Smooth muscle cell of the brain vasculature (primary cell): ENCODE results near the gene WDFY4.

Experiments
- DNase-seq: peaks from one replicate; pipeline ENCODE4 v3.0.0-alpha.2; 2012; ENCODE audit warnings: low read depth, low spot score

The WDFY4 gene

DNA sequence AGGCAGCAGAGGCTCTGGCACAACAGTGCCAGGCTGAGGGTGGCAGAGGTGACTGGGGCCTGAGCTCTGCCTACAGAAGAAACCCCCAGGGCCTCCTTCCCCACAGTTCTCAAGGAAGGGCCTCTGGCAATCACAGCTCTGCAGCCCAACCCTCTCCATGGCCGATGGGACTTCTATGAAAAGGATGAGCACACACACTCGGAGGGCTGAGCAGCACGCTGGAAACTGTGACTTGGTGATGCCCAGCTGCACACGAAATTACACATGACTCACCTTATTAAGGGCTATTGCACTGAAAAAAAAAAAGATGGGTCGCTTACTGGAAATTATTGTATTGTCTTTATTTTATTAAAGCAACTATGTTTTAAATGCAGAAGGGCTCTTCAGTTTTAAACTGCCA lies 297.9 kb downstream of the WDFY4 start:
- no peak for DNase-seq

DNA sequence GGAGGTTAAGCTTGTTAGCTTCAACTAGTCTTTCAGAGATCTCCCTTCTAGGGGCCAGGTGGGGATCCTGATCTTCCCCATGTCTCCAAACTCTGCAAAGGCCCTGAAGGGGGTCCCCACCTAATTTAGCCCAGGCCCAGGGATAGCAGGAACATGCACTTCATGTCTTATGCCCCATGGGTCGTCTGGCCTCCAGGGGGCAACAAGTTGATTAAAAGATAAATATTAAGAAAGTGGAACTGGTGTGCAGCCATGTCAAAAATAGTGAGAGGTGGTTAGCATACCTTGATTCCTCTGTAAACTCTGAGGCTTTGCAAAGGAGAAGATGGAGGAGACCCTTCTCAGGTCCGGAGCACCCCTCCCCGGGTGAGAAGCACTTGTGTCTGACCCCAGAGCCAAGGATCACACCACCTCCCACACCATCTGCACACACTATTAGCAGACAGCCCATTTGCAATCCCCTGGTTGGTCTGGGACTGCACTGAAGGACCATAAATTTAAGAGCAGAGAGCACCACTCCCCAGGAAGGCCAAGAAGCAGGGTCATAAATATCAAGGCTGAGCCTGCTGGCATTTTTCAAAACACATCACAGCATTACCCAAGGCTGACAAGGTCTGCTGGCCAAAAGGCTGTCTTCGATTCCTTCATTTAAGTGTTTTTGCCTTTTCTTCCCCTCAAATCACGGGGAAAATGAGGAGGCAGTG lies 299.1 kb downstream of the WDFY4 start:
- DNase-seq = no peak

DNA sequence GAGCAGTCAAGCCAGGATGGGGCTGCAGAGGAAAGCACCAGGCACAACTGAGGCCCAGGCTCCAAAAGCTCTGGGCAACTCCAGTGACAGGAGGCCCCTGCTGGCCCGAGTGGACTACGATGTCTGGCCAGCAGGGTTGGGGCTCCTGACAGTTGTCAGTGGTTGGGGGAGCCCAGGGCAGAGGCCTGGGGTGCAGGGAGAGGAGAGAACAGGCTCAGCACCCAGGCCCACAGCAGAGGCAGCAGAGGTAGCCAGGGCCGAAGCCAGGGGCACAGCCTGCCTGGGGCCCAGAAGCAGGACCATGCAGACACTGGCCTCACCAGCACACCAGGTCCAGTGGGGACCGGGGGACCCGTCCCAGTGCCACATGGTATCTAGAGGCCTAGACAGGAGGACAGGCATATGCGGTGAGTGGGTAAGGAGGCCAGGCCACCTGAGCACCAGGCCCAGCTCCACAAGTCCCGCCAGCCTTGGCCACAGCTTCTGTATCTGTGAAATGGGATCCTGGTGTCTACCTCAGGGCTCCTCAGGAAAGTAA lies 301.0 kb downstream of the WDFY4 start:
- DNase-seq = no peak

DNA sequence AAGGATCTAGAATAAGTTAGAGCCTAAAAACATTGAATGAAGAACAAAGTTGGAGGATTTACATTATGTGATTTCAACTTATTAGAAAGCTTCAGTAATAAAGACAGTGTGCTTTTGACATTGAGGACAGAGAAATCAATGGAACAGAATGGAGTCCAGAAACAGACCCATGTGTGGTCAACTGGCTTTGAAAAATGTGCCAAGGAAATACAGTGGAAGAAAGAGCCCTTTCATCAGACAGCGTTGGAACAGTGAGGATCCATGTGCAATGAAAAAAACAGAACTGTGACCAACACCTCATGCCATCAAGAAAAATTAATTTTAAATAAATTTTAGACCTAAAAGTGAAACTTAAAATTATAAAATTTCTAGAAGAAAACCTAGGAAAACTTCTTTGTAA lies 305.6 kb downstream of the WDFY4 start:
- no peak for DNase-seq

DNA sequence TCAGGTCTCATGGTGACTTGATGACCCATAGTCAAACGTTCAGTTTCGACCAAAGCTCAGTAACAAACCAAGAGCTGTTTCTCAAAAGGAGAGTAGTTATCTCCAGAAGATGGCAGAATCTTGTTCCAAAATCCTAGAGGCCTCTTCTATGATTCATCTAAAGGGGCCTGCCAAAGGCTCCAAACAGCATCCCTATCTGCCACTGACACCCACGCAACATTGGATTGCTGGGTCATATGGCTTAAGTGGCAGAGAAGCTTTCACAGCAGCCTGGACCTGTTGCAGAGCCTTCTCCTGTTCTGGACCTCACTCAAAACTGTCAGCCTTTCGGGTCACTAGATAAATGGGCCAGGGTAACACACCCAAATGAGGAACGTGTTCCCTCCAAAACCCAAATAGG lies 309.0 kb downstream of the WDFY4 start:
- DNase-seq = no peak

DNA sequence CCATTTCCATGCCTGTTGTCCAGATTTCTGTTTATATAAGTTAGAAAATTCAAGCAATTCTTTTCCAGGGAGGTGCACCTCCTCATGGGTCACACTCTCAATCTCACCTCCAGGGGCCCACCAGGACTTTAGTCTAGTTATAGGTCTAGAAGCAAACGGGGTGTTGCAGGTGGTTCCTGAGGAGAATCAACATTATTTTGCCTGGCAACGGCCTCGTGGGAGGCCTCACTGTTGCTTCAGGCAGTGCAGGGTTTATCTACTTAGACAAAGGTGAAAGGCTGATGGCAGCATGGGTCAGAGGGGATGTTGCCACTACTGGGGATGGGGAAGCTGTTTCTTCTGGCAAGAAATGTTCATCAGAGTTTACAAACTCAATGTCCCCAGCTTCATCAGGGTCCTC lies 311.7 kb downstream of the WDFY4 start:
- DNase-seq = no peak

DNA sequence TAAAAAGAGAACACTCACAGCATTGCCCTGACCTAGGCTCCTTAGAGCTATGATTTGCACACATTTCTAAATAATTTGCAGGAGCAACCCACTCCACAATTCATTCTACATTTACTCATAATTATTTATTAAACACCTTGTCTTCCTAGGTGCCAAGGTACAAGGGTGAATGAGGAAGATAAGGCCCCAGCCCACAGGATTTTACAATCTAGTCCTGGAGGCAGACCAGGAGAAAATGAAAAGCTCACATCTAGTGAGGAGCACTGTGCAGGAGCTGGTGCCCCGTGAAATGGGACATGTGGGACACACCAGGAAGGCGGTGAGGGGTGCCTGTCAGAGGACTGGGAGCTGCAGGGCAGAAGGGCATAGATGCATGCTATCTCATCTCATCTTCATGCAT lies 314.7 kb downstream of the WDFY4 start:
- no peak for DNase-seq

DNA sequence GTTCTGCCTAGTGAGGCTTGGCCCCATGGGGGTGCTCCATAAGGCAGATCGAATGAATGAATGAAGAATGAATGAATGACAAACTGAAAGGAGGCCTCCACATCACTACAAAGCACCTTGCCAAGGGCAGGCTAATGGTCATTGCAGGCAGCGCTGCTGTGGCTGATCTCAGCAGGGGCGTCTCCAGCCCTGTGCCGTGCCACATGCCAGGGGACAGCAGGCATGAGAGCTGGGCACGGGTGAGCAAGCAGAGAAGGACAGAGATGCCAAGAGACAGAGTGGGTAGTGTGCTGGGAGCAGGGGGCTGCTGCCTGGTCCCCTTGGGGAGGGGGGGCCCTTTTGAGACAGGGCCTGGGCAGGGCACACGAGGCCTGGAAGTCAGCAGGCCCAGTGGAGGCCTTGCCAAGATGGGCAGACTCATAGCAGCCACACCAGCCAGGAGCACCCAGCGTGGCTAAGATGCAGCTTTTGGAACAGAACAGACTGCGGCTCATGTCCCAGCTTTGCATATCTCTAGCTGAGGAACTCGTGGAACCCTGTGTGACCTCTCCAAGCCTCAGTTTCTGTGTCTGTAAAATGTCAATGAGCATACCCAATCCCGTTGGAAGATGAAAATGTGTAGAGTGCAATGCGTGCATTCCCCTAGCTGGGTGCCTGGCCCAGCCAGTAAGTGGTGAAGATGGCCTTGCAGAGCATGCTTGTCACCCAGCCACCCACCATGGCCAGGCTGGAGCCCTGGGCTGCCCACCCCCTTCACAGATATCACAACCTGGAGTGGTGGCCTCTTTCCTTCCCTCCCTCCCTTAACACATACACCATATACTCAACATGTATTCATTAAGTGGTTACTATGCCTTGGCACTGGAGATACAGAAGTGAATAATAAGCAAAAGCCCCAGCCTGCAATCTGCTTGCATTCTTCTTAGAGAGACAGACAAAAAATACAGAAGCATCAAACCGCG lies 316.0 kb downstream of the WDFY4 start:
- DNase-seq = no peak

DNA sequence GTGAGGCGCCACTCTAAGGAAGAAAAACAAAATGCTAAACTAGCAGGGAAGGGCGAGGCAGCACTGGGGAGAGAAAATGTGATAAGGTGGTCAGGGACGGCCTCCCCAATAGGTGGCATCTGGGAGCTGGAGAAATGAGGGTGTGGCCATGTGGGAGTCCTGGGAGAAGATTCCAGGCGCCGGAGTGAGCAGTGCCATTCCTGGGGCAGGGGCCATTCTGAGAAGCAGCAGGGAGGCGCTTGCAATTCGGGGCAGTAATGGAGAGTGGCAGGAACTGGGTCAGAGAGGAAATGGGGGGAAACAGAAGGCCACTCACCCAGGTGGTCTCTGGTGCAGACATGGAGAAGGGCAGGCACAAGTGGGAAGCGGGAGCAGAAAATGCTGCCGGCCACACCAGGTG lies 316.7 kb downstream of the WDFY4 start:
- no peak for DNase-seq

DNA sequence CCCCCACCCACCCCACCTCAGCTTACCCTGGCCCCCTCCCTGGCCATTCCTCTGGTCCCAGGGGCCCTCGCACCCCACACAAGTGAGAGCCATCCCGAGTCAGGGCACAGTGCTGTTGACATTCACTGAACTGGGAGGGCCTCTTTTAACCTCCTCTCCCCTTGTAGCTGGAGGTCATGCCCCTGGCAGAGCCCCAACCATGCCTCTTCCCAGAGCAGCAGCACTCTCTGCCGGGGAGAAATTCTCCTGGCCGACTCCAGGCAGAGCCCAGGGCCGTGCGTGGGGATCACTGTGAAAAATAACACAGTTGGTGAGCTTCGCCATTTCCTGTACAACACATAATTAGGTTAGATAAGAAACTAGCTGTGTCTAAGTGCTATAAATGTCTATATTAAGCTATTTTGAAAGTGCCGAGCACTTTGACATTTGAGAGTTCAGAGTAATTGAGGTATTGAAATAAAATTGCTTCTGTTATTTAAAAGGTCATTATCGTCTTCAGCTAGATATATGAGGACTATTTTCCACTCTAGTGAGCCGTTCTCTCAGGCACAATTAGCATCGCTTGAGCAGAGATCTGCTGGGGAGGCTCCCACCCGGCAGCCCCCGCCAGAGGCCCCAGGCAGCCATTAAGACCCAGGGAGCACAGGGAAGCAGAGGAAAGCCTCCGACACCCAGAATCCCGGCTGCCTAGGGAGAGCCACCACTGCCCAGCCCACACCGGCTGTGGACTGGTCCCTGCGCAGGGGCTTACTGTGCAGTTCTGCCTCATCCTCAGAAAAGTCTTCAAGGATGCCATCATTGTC lies 317.4 kb downstream of the WDFY4 start:
- DNase-seq = no peak

DNA sequence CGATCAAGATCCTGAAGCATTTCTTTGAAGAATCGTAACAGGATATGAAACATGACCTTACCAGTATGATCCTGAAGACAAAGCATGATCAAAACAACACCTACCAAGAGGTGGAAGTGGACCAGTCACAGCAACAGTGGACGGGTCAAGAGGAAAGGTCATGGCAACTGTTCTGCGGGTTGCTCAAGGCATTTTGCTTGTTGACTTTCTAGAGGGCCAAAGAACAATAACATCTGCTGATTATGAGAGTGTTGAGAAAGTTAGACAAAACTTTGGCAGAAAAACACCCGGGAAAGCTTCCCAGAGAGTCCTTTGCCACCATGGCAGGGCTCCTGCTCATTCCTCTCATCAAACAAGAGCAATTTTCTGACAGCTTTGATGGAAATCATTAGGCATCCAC lies 320.6 kb downstream of the WDFY4 start:
- no peak for DNase-seq

DNA sequence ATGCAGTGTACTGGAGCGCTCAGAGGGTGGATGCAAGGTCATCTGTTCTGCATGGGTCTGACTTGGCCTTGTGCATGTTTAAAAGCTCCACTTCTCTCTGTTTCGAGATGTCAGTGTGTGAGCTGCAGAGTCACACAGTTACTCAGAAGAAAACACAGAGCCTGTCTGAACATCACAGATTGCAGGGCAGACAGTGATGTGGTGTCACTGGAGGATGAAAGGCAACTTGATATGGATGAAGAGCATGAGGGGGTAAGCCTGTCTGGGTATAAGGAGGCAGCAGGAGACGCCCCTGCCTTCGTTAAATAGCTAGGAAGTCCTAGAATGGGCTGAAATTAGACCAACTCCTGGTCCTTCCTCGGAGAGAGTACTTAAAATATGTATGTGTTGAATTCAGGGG lies 322.5 kb downstream of the WDFY4 start:
- no peak for DNase-seq

DNA sequence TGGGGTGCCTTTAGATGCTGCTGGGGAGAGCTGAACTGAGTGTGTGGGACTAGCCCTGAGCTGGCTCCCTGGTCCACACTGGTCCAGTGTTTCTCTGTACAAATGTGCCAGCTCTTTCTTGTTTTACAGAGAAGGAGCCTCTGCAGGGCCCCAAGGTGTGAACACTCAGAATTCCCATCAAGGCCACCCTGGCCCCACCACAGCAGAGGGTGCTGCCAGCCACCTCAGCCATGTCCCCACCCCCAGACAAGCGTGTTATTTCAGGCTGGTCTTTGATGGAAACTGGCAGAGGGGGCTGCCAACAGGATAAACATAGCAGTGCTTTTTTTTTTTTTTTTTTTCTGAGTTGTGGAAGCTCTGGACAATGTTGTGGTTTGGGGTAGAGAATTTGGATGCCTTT lies 323.4 kb downstream of the WDFY4 start:
- no peak for DNase-seq

DNA sequence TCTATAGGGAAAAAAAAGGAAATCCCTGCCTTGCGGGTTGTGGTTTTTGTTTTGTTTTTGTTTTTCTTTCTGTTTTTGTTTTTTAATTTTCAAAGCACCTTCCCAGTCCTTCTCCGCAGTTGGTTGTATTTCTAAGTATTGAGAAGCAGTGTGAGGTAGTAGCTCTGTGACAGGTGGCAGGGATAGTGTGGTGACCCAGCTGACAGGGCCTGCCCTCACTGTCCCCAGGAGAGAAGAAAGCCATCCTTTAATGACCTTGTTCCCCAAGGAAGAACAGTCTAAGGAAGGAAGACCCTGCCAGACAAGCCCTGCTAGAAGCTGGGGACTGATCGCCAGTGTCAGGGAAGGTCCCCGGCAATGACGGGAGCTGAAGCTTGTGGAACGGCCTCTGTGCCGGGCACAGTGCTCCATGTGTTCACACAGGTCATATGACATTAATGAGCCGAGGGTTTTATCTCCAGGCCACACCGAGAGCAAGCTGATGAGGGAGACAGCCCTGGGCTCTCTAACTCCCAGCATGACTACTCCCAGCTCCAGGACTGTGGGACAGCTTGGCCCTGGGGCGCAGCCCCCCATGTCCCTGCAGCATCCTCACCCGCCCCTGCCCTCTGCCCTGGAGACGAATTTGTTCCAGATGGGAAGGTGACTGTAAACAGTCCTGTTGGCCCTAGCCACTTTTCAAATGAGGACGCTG lies 324.0 kb downstream of the WDFY4 start:
- no peak for DNase-seq

DNA sequence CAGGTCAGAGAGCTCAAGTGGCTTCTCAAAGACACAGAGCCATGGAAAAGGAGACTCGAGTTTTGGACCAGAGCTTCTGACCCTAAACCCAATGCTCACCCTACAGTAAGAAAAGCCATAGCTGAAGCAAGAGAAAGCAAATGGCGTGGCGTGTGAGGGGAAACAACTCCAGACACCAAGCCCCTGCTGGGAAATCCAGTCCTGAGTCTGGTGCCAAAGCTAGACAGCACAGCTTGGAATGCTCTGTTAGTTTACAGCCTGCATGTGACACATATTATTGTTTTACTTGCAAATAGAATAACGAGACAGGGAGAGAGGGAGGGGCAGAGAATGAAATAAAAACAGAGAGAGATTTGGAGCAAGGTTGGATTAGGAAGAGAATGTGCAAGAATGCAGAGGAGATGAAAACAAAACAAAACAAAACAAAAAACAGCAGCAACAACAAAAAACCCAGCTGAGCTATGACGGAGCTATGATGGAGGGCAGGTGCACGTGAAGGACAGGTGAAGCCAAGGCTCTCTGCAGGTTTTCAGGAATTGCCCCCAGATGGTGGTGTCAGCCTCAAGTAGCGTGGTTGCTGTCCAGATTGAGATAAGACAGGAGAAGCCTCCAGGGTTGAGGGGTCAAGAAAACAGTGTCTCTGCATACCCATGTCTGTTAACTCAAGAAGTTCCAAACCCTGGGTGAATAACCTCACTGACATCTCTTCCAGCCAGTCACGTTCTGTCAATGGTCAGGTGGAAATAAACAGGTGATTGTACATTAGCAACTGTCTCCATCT lies 324.7 kb downstream of the WDFY4 start:
- no peak for DNase-seq

DNA sequence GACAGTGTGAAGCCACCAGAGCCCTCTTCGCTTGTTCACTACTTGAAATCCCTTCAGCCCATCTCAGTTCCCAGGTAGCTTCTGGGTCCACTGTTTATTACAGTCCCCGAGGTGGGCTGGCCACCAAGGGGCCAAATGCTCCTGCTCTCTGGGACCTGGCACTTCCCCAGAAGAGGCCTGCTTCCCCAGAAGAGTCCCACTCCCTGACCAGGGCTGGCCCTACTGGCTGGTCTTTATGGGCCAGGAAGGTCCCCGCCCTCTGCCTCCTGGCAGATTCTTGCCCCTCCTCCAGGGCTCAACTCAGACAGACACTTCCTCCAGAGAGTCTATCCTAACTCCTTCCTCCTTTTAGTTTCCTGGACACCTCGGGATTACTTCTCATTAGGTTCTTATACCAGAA lies 325.6 kb downstream of the WDFY4 start:
- no peak for DNase-seq

DNA sequence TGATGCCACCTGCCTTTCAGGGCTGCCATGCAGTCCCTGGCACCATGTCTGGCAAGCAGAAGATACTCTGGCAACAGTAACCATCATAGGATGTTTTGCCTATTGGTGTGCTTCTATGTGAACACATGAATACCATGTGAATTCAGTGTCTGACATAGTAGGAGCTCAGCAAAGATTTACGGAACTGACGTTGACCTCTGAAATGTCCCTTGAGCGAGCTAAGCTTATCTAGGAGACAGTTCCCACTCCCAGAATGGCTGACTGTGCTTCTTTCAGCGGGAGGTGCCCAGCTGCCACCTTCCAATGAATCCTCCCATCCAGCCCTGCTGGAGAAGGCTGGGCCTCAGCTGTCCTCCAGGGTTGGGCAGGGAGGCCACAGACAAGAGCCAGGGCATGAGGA lies 326.2 kb downstream of the WDFY4 start:
- DNase-seq = no peak

DNA sequence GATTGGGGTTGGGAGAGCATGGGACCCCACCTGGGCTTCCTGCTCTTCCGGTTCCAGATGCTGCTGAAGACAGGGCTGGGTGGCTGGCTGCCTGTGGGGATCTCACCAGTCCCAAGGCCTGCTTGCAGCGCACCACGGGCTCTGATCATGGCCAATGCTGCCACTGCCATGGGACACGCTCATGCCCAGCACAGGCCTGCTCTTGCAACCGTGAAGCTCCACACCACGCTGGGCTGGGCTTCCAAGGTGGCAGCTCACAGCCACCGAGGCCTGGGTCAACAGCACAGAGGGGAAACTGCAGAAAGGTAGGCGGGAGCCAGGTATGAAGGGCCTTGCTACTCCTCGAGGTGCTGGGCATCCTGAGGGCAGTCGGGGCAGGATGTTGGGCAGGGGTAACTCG lies 327.1 kb downstream of the WDFY4 start:
- DNase-seq = no peak

DNA sequence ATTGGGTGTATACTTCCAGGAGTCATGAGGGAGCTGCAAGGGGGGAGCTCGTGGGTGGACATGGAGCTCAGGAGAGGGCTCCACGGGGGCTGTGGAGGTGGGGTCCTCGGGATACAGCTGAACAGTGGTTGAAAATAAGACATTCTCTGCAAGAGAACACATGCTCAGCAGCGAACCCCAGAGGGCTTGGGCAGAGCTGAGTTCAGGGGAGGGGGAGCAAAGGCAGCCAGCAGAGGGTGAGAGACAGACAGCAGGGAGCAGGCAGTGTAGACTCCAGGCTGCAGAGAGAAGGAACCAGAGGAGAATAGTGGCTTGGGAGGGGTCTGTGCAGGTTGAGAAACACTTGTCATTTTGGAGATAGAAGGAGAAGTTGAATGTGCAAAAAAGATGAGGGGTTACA lies 327.9 kb downstream of the WDFY4 start:
- DNase-seq = no peak

DNA sequence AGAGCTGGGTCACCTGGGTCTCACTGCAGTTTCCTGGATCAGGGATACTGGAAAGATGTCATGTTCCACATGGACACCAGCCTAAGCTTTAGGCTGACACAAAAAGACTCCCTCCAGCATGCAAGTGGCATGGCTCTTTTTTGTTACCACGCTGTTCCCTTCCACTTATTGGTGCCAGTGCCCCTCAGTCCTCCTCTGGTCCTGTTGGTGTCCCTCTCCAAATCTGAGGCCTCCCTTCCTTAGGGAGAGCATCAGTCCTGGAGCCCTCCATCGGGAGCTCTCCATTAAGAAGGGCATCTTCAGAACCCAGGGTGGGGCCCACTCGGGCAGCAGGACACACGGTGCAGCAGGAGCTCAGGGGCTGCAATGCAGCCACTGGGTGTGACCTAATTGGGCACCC lies 331.0 kb downstream of the WDFY4 start:
- DNase-seq = no peak

DNA sequence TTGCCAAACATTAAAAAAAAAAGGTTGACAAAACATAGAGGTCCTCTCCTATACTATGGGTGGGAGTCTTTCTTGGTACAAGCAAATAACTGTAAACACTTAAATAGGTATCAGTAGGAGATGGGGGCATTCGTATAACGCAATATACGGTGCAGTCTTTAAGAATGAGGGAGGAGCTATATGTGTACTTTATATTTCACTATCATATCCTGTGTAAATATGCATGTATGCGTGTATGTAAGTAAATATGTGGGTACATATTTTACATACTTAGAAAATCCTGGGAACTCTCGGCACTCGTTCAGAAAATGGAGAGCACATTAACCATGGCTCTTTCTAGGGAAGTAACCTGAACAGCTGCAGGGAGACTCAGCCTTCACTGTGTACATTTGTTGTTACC lies 337.0 kb downstream of the WDFY4 start:
- DNase-seq = no peak
